Measurements from ENCODE around the gene GCN1.

Gene GCN1

DNA sequence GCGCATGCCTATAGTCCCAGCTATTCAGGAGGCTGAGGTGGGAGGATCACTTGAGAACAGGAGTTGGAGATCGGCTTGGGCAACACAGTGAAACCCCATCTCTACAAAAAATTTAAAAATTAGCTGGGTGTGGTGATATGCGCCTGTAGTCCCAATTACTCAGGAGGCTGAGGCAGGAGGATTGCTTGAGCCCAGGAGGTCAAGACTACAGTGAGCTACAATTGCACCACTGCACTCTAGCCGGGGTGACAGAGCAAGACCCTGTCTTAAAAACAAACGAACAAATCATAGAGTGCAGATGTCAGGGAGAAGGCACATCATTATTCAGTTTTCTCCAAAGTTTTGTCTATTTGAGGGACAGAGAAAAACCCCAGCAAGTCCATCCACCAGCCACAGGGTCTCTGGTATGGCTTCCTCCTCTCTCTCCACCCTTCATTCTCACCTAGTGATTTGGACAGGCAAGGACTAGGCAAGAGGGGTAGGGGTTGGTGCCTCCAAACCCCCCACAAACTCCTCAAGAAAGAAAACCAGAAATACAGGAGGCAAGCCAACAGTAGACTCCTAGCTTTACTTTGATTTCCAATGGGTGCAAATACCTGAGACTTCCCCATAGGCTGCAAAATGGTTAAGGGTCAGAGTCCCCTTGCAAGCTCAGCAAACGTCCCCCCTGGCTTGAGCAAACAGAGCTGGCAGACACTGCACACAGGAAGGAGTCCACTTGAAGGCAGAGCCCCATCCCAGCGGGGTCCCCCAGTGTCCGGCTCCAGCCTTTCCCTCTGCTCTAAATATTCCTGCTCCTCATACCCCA, 32.9 kb upstream of the GCN1 start:
- H3K27me3 ChIP-seq (replicated peaks; ENCODE audit: control insufficient read depth, insufficient read depth, low read length) = no peaks in the 10 kb centered on the region
- peak overlapping the region; percentile 28 for H3K4me3 ChIP-seq (ENCODE audit: low read length)
- peaks cover 78% of the 10 kb centered on the region for H3K4me1 ChIP-seq (ENCODE audit: control insufficient read depth, insufficient read depth, low read length)
- peaks cover 25% of the 10 kb centered on the region for H3K36me3 ChIP-seq (ENCODE audit: control insufficient read depth, insufficient read depth, low read length, severe bottlenecking)
- no peak for DNase-seq (ENCODE audit: low read depth)
- peak overlapping the region; percentile 90 for H3K9ac ChIP-seq (ENCODE audit: low read length)
- no peaks in the 10 kb centered on the region for H3K9me3 ChIP-seq (ENCODE audit: control insufficient read depth, low read length)

DNA sequence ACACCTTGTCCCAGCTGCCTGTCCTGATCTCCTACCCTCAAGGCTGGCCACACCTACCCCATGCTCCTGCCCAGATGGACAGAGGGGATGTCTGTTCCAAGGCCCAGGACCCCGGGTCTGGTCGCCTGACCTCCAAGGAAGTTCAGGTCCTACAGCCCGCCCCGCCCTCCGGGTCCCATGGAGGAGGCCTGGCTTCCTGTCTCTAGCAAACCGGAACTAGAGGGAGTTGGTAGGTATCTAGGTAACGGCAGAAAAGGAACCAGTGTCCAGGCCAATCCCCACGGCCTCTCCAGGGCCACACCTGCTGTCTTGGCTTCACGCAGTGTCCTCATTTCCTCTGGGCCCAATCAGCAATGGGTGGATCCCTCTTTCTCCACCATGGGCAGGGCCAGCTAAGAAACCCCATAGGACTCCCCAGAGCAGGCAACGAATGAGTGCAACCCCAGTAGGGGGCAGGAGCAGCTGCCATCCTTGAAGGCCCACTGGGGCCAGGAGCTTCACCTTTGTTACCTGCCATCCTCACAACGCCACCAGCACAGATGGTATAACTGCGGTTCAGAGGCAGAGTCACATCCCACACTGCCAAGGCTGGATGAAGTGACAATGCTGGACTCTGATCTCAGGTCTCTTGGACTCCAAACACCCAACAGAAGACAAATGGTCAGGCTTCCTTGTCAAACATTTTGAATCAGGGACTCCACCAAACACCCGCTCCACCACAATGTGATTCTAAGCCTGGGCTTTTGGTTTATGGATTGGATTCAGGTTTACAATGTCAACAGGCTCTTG, 31.5 kb upstream of the GCN1 start:
- Histone ChIP-seq H3K4me3 (ENCODE audit: low read length) (no peak overlapping the region), H3K9ac (ENCODE audit: low read length) (peak overlapping the region; percentile 73), H3K9me3 (ENCODE audit: control insufficient read depth, low read length) (no peaks in the 10 kb centered on the region), H3K36me3 (ENCODE audit: control insufficient read depth, insufficient read depth, low read length, severe bottlenecking) (peaks cover 39% of the 10 kb centered on the region), H3K27me3 (replicated peaks; ENCODE audit: control insufficient read depth, insufficient read depth, low read length) (no peaks in the 10 kb centered on the region), H3K4me1 (ENCODE audit: control insufficient read depth, insufficient read depth, low read length) (peaks cover 64% of the 10 kb centered on the region)
- no peak for DNase-seq (ENCODE audit: low read depth)

DNA sequence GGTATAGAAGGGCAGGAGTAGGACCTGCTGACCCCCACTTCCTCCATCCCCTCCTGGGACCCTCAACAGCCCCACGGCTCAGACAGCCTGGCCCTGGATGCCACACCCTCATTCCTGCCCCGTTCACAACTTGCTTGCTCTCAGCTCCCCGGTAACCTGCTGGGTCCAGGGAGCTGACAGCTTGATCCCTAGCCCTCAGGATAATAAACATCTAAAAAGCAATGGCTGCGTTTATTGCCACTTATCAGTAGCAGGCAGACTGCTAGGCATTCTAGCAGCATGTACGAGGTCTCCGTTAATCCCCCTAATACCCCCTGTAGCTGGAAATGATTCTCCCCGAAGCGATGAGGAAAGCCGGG, 30.7 kb upstream of the GCN1 start:
- H3K4me3 ChIP-seq (ENCODE audit: low read length) = no peak overlapping the region
- H3K9ac ChIP-seq (ENCODE audit: low read length) = peak overlapping the region; percentile 73
- peaks cover 58% of the 10 kb centered on the region for H3K4me1 ChIP-seq (ENCODE audit: control insufficient read depth, insufficient read depth, low read length)
- no peak for DNase-seq (ENCODE audit: low read depth)
- H3K36me3 ChIP-seq (ENCODE audit: control insufficient read depth, insufficient read depth, low read length, severe bottlenecking) = peaks cover 48% of the 10 kb centered on the region
- no peaks in the 10 kb centered on the region for H3K27me3 ChIP-seq (replicated peaks; ENCODE audit: control insufficient read depth, insufficient read depth, low read length)
- H3K9me3 ChIP-seq (ENCODE audit: control insufficient read depth, low read length) = no peaks in the 10 kb centered on the region

DNA sequence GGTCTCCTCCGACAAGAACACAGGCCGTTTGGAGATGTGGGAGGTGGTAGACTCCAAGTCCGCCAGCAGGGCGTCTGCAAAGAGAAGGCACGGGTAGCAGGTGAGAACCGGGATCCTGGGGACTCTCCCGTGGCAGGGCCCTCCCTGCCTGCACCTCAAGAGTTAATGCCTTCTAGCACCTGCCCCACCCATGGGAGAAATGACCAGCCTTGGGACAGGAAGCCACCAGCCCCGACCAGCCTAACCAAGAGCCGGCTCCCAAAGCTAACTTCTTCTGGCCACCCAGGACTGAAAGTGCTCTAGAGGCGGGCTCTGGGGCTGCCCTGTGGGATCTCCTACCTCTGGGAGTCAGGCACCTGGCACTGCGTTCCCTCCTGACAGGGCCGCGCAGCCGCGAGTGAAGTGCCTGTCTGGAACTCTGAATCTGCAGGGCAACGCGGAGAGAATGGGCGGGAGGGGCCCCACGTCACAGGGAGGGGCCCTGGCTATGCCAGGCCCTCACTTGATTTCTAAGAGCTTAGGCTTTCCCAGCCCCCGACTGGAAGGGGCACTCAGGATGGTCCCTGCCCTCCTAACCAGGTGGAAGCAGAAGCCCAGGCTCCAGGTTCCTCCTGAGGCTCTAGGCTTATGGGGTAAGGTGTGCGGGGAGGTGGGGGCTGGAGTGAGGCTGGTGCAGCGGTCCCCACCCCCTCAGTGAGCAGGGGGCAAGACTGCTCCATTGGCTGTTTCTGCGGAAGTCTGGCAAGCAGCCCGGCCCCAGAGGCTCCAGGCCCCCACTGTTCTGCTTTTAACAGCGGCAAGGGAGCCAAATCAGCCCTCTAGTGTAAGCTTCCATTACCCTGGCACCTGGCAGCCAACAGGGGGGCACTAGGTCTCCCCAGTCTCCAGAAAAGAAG, 30.0 kb upstream of the GCN1 start:
- H3K36me3 ChIP-seq (ENCODE audit: control insufficient read depth, insufficient read depth, low read length, severe bottlenecking) = peaks cover 54% of the 10 kb centered on the region
- DNase-seq (ENCODE audit: low read depth) = no peak
- peaks cover 52% of the 10 kb centered on the region for H3K4me1 ChIP-seq (ENCODE audit: control insufficient read depth, insufficient read depth, low read length)
- H3K4me3 ChIP-seq (ENCODE audit: low read length) = peak overlapping the region; percentile 30
- peak overlapping the region; percentile 73 for H3K9ac ChIP-seq (ENCODE audit: low read length)
- H3K27me3 ChIP-seq (replicated peaks; ENCODE audit: control insufficient read depth, insufficient read depth, low read length) = no peaks in the 10 kb centered on the region
- no peaks in the 10 kb centered on the region for H3K9me3 ChIP-seq (ENCODE audit: control insufficient read depth, low read length)

DNA sequence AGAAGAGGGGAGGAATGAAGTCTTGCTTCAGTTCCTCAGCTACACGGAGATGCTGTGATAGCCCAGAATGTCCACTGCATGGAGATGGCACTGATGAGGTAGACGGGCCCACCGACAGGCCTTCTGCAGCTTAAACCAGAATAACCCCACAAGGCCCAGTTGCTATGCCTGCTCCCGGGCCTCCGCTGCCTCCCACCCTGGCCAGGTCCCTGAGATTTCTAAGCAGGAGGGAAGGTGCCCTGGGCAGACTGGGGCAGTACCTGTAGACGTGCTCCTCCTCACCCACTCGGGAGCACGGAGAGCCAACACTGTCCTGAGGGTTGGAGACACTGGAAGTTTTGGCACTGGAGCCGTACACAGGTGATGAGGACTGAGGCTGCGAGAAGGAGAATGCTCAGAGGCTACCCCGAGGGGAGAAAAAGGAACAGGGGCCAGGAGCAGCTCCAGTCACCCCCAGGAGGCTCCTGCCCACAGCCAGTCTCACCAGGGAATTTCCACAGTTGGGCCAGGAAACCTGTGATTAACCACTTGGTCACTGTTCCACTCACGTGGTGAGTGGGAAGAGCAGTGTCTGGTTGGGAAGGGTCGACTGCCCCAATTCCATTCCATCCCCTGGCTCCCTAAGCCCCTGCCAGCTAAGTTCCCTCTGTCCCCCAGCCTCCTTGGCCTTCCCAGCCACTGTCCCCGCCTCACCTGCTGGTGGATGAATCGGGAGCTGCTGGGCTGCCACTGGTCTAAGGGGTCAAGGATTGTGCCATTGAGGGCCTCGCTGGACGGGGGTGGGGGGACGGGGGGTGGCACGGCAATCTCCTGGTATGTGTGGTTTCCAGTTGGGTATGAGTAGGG, 29.2 kb upstream of the GCN1 start:
- Histone ChIP-seq H3K4me1 (ENCODE audit: control insufficient read depth, insufficient read depth, low read length) (peaks cover 43% of the 10 kb centered on the region), H3K9ac (ENCODE audit: low read length) (no peak overlapping the region), H3K4me3 (ENCODE audit: low read length) (no peak overlapping the region), H3K27me3 (replicated peaks; ENCODE audit: control insufficient read depth, insufficient read depth, low read length) (no peaks in the 10 kb centered on the region), H3K36me3 (ENCODE audit: control insufficient read depth, insufficient read depth, low read length, severe bottlenecking) (peaks cover 62% of the 10 kb centered on the region), H3K9me3 (ENCODE audit: control insufficient read depth, low read length) (no peaks in the 10 kb centered on the region)
- no peak for DNase-seq (ENCODE audit: low read depth)

DNA sequence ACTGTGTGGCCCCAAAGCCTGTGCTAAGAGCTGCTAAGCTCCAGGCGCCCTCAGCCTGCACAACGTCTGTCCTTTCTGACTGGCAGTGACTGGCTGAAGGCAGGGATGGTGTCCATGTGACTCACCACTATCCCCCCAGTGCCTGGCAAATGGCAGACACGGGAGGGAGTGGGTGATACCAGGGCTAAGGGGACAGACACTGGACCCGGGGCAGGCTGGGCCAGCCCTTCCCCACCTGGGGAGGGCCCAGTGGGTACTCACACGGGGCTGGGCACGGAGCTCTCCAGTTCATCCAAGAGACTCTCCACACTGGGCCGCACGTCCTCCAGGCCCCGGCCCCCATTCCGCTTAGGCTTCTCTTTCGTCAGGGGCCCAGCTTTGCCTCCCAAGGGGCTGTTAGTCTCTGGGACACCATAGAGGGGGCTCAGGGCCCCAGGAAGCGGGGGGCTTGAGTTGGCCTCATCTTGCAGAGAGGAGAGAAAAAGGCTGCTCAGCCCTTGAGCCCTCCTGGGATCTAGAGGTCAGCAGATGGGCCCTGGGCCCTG, 27.8 kb upstream of the GCN1 start:
- H3K36me3 ChIP-seq (ENCODE audit: control insufficient read depth, insufficient read depth, low read length, severe bottlenecking) = peaks cover 73% of the 10 kb centered on the region
- no peak for DNase-seq (ENCODE audit: low read depth)

DNA sequence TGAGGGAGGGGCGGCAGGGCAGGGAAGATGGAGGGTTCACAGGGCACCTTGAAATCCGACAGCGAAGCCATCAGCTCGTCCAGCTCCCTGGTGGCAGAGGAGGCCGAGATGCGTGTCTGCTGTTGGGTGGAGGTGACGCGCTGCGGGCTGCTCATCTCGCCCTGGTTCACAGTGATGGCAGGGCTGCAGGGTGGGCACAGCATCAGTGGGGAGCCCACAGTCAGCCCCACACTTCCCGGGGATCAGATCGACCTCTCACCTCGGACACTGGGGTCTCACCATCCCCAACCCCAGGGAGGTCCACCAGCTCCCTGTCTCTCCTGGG, 27.0 kb upstream of the GCN1 start:
- no peak overlapping the region for H3K4me3 ChIP-seq (ENCODE audit: low read length)
- peak overlapping the region; percentile 47 for H3K9ac ChIP-seq (ENCODE audit: low read length)
- peaks cover 69% of the 10 kb centered on the region for H3K36me3 ChIP-seq (ENCODE audit: control insufficient read depth, insufficient read depth, low read length, severe bottlenecking)
- DNase-seq (ENCODE audit: low read depth) = no peak
- H3K4me1 ChIP-seq (ENCODE audit: control insufficient read depth, insufficient read depth, low read length) = peaks cover 28% of the 10 kb centered on the region
- H3K27me3 ChIP-seq (replicated peaks; ENCODE audit: control insufficient read depth, insufficient read depth, low read length) = no peaks in the 10 kb centered on the region
- no peaks in the 10 kb centered on the region for H3K9me3 ChIP-seq (ENCODE audit: control insufficient read depth, low read length)

More for the DNA sequence above, 27.8 kb upstream of the GCN1 start:
- Histone ChIP-seq H3K27me3 (replicated peaks; ENCODE audit: control insufficient read depth, insufficient read depth, low read length) (no peaks in the 10 kb centered on the region), H3K9me3 (ENCODE audit: control insufficient read depth, low read length) (no peaks in the 10 kb centered on the region), H3K9ac (ENCODE audit: low read length) (no peak overlapping the region), H3K4me1 (ENCODE audit: control insufficient read depth, insufficient read depth, low read length) (peaks cover 30% of the 10 kb centered on the region), H3K4me3 (ENCODE audit: low read length) (no peak overlapping the region)

DNA sequence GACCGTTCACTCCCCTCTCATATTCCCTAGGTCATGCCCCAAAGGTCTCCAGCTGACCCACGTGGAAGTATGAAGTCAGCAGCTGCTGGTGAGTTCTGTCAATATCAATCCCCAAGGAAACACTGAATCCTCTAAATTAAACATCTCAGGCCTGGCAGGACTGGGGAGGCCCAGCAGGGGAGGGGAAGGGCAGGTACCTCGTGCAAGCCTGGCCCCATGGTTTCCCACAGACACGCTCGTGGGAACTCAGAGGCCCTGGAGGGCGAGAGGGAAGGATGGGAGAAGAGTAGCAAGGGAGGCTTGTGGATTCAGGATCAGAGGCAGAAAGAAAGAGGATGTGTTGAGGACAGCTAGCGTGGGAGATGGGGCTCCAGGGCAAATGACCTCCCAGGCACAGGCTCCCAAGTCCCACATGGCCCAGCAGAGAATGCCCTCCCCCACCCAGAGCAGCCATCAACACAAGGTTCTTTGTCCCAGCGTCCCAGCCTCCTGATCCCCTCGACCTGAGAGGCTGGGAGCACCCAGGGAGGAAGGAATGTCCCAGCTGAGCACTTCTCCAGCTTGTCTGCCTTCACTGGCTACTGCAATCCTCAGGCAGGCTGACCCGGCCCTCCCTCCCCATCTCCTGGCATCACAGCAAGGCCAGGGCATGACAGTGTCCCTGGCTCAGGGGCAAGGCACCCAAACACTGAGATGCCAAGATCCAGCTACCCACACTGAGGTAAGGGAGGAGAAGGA, 26.5 kb upstream of the GCN1 start:
- no peaks in the 10 kb centered on the region for H3K27me3 ChIP-seq (replicated peaks; ENCODE audit: control insufficient read depth, insufficient read depth, low read length)
- peaks cover 24% of the 10 kb centered on the region for H3K4me1 ChIP-seq (ENCODE audit: control insufficient read depth, insufficient read depth, low read length)
- no peak for DNase-seq (ENCODE audit: low read depth)
- H3K36me3 ChIP-seq (ENCODE audit: control insufficient read depth, insufficient read depth, low read length, severe bottlenecking) = peaks cover 68% of the 10 kb centered on the region
- peak overlapping the region; percentile 47 for H3K9ac ChIP-seq (ENCODE audit: low read length)
- no peaks in the 10 kb centered on the region for H3K9me3 ChIP-seq (ENCODE audit: control insufficient read depth, low read length)
- H3K4me3 ChIP-seq (ENCODE audit: low read length) = no peak overlapping the region

DNA sequence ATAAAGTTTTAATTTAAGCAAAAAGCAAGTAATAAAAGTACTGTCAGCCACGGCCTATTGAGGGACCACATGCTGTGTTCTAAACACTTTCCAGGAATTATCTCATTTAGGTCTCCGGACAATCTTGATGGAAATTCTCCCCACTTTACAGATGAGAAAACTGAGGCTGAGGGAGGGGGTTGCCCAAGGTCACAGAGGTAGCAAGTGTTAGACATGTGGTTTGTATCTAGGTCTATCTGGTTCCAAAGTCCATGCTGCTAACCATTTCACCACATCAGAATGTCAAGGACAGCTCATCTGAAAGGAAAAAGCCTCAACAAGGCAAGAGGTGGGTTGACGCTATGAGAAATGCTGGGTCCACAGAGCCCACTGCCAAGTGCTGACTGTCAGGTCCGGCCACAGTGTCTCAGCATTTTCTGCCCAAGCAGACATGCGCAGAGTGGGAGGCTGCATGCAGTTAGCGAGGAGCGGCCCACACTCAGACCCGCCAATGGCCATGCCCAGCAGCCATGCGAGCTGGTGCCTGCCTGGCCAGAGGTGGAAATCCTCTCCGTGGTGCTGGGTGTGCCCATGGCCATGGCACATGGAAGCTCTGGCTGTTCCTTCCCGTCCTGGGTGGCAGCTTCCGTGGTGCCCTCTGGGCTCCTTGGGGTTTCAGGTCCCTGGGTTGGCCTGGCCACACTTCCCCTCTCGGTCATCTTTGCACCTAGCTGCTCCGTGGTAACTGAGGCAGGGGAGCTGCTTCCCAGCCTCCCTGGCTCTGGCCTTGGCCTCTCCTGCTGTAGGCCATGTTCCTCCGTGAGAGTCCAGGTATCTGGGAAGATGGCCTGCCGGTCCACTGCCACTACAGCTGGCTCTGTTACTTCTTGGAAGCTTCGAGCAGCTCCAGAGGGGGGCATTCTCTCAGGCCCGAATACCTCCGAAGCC, 24.4 kb upstream of the GCN1 start:
- Histone ChIP-seq H3K4me1 (ENCODE audit: control insufficient read depth, insufficient read depth, low read length) (peaks cover 5% of the 10 kb centered on the region), H3K9ac (ENCODE audit: low read length) (no peak overlapping the region), H3K9me3 (ENCODE audit: control insufficient read depth, low read length) (no peaks in the 10 kb centered on the region), H3K27me3 (replicated peaks; ENCODE audit: control insufficient read depth, insufficient read depth, low read length) (no peaks in the 10 kb centered on the region), H3K36me3 (ENCODE audit: control insufficient read depth, insufficient read depth, low read length, severe bottlenecking) (peaks cover 87% of the 10 kb centered on the region), H3K4me3 (ENCODE audit: low read length) (no peak overlapping the region)
- DNase-seq (ENCODE audit: low read depth) = no peak
